ENCODE results near the gene METTL15.

METTL15 gene

GRCh38 chr11:28137366-28137765, 29.2 kb downstream of the METTL15 start:
- no peak for TF ChIP-seq CTCF (IDR thresholded peaks at IDR 0.05; ENCODE audit: unreplicated experiment in 3 of 3)
- H3K4me1 Mint-ChIP-seq: no peaks in the 10 kb centered on the region
- no peak overlapping the region for H3K4me3 Mint-ChIP-seq
- H3K27me3 Mint-ChIP-seq (ENCODE audit: low read depth): no peaks in the 10 kb centered on the region
- peaks cover 83% of the 10 kb centered on the region for H3K36me3 Mint-ChIP-seq (ENCODE audit: low read depth)
- no peak overlapping the region for H3K27ac Mint-ChIP-seq
- peaks cover 59% of the 10 kb centered on the region for H3K9me3 Mint-ChIP-seq

GRCh38 chr11:28137832-28138231, 29.6 kb downstream of the METTL15 start:
- Mint-ChIP-seq H3K36me3 (ENCODE audit: low read depth) (peaks cover 85% of the 10 kb centered on the region), H3K27me3 (ENCODE audit: low read depth) (no peaks in the 10 kb centered on the region), H3K27ac (no peak overlapping the region), H3K4me1 (no peaks in the 10 kb centered on the region), H3K4me3 (no peak overlapping the region), H3K9me3 (peaks cover 58% of the 10 kb centered on the region)
- TF ChIP-seq CTCF (IDR thresholded peaks at IDR 0.05; ENCODE audit: unreplicated experiment in 3 of 3): no peak

GRCh38 chr11:28139841-28140415, 31.7 kb downstream of the METTL15 start:
- Mint-ChIP-seq H3K27ac (no peak overlapping the region), H3K27me3 (ENCODE audit: low read depth) (no peaks in the 10 kb centered on the region), H3K9me3 (peaks cover 50% of the 10 kb centered on the region), H3K36me3 (ENCODE audit: low read depth) (peaks cover 64% of the 10 kb centered on the region), H3K4me3 (no peak overlapping the region), H3K4me1 (no peaks in the 10 kb centered on the region)
- TF ChIP-seq CTCF (IDR thresholded peaks at IDR 0.05; ENCODE audit: unreplicated experiment in 3 of 3): no peak

- Mint-ChIP-seq H3K36me3 (ENCODE audit: low read depth) (peaks cover 57% of the 10 kb centered on the region), H3K9me3 (peaks cover 45% of the 10 kb centered on the region), H3K27ac (no peak overlapping the region), H3K27me3 (ENCODE audit: low read depth) (no peaks in the 10 kb centered on the region), H3K4me3 (no peak overlapping the region), H3K4me1 (no peaks in the 10 kb centered on the region)
- no peak for TF ChIP-seq CTCF (IDR thresholded peaks at IDR 0.05; ENCODE audit: unreplicated experiment in 3 of 3)
Observed at GRCh38 chr11:28140689-28141455, 32.7 kb downstream of the METTL15 start.

- no peaks in the 10 kb centered on the region for H3K27me3 Mint-ChIP-seq (ENCODE audit: low read depth)
- TF ChIP-seq CTCF (IDR thresholded peaks at IDR 0.05; ENCODE audit: unreplicated experiment in 3 of 3): no peak
- H3K36me3 Mint-ChIP-seq (ENCODE audit: low read depth): peaks cover 40% of the 10 kb centered on the region
- H3K27ac Mint-ChIP-seq: no peak overlapping the region
- peaks cover 30% of the 10 kb centered on the region for H3K9me3 Mint-ChIP-seq
- no peak overlapping the region for H3K4me3 Mint-ChIP-seq
- no peaks in the 10 kb centered on the region for H3K4me1 Mint-ChIP-seq
Observed at GRCh38 chr11:28142724-28143123, 34.5 kb downstream of the METTL15 start.

- TF ChIP-seq CTCF (IDR thresholded peaks at IDR 0.05; ENCODE audit: unreplicated experiment in 3 of 3): no peak
- peaks cover 13% of the 10 kb centered on the region for H3K9me3 Mint-ChIP-seq
Observed at GRCh38 chr11:28144808-28145207, 36.6 kb downstream of the METTL15 start.

More at GRCh38 chr11:28144808-28145207, 36.6 kb downstream of the METTL15 start:
- no peaks in the 10 kb centered on the region for H3K27me3 Mint-ChIP-seq (ENCODE audit: low read depth)
- H3K27ac Mint-ChIP-seq: no peak overlapping the region
- no peak overlapping the region for H3K4me3 Mint-ChIP-seq
- no peaks in the 10 kb centered on the region for H3K4me1 Mint-ChIP-seq
- H3K36me3 Mint-ChIP-seq (ENCODE audit: low read depth): peaks cover 19% of the 10 kb centered on the region

Measured in nephron (organoid).